GM10847 (cell line): ENCODE measurements around the gene SSH2.

Experiments
- POLR2A ChIP-seq: IDR thresholded peaks from 2 replicates; pipeline ENCODE4 v1.6.1; 2011; ENCODE audit not compliant: insufficient read length; ENCODE audit errors: extremely low read depth

Gene SSH2

DNA sequence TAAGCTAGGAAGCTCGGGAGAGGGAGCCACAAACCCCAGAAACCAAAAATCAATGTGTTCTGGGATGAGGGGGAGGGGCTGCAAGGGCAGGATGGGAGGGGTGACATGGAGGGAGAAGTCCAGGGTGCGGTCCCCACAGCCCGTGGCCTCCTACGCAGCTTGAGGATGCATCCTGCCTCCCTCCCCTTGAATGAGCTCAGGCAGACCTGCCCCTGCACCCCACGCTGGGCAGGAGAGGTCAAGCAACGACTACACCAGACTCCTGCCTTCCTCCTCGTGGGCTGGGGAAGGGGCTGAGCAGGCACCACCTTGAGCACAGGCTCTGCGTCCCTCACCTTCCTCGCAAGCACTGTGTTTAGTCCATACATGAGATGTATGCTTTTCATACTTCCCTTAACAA lies 333.2 kb downstream of the SSH2 start:
- no peak for TF ChIP-seq POLR2A

DNA sequence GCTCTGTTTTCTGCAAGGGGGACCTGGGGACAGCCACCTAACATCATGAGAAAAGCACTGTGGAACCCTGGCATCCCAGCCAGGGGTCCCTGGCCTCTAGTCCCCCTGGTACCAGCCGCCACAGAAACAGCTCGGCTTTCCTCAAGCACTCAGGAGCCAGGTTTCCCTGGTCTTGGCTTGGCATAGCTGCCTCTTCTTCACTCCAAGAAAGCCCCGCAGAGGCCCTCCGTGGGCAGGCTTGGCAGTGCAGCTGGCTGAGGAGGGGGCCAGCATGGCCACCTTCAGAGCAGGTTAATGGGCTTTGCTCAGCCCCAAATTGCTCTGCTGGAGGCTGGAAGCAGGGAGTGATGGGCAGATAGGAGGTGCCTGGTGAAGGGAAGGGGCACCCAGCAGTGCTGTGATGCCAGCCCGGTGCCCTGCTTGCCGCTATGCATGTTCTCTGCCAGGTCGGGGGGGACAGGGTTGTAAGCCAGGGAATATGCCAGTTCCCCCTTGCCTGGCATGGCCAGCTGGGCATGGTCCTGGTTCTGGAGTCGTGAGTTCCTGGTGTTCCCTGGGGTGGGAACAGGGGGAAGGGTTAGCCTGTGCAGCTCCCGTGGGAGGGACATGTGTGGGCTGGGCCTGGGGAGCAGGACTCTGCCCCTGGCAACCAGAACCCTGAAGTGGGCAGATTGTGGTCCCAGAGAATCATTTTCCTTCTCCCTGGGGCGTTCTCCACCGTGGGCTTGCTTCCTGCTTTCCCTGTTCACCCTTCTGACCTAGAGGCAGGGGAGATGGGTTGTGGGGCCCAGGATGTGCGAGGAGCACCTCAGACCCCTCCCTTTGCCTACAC lies 333.9 kb downstream of the SSH2 start:
- no peak for TF ChIP-seq POLR2A

DNA sequence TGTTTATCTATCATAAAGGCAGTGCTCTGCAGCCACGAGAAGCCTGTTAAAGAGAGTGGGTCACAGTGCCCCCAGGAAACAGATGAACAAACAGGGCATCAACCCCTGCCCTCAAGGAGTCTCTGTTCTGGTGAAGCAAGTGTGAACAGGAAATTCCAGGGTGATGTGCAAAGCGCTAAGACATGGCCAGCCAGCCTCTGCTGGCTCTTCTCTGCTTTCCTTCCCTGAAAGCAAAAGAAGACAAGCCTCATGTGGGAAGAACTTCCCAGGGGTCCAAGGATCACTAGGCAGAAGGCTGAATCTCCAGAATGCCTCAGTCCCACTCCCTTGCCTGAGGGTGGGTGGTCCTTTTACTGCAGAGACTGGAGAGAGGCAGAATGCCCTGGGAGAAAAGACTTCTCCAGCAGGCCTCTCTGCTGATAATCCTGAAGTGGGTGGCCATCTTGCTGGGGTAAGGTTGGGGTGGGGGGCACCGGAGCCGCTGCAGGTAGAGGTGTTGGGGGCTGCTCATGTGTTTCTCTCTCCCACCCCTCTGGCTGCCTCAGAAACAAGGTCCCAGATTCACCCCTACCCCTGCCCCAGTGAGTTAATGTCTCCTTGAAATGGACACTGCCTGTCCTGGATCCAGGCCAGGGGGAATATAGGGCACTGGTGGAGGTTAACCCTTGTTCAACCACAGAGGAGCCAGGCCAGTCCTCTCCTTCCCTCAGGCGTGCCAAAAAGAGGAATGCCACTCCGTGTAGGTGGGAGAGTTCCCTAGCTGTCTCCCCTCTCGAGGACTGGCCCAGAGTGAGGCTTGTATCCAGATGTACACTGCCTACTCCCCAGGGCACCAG lies 334.7 kb downstream of the SSH2 start:
- TF ChIP-seq POLR2A = no peak

DNA sequence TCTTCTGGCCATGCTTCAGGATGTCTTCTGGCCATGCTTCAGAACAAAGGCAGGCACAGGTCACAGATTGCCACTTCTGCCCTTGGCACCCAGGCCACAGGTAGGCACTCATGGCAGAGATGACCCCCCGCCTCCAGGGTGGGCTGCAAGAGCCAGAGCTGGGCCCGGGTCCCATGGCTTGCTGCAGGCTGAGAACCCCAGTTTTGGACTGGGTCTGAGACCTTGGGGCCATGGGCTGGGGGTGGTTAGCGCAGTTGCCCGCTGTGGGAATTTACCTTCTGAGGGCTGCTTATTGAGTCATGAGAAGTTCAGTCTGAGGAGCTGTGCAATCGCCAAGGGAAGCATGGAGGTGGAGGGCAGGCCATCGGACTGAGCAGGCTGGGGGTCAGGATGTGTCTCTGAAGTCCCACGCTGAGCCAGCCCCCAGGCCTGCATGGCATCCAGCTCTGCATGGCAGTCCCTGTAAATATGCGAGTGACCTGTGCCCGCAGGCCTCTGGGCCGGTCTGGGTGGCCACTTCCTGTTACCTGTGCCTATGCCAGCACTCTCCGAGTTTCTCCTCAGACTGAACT lies 335.4 kb downstream of the SSH2 start:
- no peak for TF ChIP-seq POLR2A

DNA sequence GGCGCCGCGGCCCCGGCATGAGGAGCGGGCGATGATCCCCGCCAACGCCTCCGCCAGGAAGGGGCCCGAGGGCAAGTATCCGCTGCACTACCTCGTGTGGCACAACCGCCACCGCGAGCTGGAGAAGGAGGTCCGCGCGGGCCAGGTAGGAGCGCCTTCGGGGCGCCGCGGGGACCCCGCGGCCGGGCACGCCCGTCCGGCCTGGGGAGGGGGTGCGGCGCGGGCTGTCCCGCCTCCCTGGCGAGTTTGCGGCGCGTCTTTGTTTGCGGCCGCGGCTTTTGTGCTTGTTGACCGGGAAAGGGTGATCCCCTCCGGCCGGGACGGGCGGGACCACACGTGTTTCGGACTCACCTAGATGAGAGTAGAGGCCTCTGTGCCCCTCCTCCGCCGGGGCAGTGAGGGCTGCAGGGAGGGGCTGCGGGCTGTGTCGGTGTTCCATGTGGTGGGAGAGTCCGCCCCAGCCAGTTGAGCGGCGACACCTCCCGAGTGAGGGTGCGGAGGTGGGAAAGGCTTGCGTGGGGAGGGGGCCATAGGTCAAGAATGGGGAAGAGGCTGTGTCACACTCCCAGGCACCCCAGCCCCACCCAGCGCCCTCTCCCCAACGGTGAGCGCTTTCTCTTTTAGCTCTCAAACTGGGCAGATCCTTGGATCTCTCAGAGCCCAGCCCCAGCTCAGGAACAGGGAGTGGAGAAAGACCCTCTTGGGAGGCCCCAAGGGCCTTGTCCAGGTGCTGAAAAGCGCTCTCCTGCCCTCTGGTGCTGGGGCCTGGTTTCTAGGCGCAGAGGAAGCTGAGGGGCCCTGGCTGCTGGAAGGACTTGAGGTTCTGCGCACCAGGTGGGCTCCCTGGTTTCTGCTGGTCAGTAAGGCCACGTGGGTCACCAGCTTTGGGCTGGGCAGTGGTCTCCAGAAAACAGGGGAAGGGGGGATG lies 336.2 kb downstream of the SSH2 start:
- TF ChIP-seq POLR2A = no peak

DNA sequence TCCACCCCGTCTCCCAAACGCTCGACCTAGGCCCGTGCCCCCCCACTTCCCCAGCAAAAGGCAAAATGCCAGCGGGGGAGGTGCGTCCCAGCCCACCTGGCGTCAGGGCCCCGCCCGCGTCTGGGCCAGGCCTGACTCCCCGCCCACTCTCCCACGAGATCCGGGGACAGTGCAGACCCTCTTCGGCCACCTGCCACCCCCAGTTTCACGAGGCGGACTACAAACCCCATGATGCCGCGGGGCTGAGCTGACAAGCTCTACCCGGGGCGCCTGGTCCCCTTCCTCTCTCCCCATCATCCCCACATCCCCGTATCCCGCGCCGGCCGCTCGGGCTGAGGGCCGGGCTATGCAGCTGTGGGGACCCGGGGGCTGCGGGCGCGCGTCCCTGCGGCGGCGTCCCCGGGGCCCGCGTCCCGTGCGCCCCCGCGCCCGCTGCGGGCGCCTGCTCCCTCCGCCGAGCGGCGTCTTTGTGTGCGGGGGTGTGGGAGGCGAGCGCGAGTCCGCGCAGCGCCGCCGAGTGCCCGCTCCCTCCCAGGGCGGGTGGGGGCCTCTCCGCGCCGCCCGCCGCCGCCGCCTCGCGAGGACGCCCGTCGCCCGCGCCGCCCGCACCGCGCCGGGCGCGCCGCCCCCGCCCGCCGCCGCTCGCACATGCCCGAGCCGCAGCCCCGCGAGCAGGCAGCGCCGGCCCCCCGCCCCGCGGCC lies 337.0 kb downstream of the SSH2 start, which contains the start of gene ANKRD13B:
Gene ANKRD13B (plus strand): TSS at position 283 of the 702 bp plus-strand sequence. CDS start 490 bp downstream, outside the sequence.
- TF ChIP-seq POLR2A = no peak

DNA sequence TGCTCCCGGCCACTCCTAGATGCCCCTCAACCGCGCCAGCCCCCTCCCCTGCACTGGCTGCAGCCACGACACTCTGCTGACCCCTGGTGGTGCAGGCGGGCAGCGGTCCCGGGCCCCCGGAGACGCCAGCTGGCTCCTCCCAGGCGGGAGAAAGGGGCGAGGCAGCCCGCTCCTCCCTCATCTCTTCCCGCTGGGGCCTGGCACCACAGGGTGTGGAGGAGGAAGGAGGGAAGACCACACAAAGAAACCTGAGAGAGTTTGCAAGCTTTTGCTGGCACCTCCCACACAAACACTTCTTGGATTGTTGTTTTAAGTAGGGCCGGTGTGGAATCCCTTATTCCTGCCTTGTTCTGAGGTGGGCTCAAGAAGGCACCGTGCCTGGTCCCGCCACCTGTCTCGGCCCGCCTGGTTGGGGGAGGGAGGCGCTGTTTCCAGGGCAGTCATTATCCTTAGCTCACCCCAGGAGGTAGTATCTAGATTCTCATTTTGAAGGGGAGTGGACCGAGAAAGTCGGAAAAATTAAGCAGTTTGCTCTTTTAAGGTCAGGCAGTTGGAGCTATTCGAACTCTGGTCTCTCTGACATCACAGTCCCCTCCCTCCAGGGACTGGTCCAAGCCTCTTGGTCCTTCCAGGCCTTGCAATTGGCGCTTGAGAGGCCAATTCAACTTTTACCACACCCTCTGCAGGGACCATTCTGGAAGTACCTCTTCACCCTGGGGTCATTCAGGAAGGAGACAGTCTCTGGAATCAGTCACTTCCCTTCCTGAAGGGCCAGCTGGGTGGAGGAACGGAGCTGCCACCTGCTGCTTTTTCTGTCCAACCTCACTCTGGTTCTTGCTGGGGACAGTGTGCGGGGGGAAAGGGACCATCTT lies 338.1 kb downstream of the SSH2 start:
- TF ChIP-seq POLR2A = no peak

DNA sequence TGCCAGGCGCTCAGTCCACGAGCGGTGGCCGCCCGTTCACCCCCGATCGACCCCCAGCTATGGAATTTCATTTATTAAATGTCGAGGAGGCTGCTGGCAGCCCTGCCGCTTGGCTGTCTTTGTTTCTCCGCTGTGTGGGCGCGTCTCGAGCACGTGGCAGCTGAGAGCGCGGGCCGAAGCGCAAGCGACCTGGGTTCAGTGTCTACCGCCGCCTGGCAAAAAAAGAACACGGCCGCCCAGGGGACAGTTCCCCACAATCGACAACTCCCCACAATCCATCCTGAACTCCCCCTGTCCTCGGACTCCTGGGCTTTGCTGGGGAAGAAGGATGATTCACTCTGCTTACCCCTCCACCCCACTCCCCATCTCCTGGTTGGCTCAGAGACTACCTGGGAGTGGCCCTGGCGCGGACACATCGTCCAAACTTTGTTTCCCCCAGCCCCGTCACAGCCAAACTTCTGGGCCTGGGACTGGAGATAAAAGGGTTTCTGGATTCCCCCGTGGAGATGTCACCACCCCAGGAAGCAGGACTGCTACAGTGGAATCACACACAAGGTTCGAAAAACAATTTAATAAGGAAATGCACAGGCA lies 338.8 kb downstream of the SSH2 start:
- no peak for TF ChIP-seq POLR2A

DNA sequence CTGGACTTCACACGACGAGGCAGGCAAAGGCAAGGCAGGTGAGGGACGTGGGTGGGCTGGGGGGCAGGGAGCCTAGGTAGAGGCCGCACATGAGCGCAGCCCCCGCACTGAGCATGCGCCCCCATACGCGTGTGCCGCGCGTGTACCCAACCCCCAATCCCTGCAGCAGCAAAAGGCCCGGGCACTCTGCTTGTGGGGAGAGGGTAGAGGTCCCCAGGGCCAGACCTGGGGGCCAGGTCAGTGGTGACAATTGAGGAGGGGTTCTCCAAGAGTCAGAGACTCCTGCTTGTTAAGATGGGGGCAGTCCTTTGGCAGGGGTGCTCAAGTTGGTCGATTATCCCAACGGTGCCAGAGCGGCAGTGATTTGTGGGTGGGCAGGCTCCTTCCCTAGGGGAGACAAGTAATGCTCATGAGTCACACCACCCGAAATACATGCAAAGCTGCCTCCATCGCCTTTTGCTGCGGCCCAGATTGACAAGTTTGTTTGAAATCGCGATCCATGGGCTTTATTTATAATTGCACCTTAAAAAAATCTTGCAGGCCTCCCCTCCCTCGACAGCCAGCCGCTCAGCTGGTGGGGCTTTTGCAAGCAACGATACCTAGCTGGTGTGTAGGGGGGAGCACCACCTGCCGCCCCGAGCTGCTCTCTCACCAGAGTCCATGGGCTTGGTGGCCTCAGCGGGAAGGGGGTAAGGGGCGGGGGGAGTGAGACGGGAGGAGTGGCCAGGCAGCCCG lies 339.4 kb downstream of the SSH2 start:
- no peak for TF ChIP-seq POLR2A

DNA sequence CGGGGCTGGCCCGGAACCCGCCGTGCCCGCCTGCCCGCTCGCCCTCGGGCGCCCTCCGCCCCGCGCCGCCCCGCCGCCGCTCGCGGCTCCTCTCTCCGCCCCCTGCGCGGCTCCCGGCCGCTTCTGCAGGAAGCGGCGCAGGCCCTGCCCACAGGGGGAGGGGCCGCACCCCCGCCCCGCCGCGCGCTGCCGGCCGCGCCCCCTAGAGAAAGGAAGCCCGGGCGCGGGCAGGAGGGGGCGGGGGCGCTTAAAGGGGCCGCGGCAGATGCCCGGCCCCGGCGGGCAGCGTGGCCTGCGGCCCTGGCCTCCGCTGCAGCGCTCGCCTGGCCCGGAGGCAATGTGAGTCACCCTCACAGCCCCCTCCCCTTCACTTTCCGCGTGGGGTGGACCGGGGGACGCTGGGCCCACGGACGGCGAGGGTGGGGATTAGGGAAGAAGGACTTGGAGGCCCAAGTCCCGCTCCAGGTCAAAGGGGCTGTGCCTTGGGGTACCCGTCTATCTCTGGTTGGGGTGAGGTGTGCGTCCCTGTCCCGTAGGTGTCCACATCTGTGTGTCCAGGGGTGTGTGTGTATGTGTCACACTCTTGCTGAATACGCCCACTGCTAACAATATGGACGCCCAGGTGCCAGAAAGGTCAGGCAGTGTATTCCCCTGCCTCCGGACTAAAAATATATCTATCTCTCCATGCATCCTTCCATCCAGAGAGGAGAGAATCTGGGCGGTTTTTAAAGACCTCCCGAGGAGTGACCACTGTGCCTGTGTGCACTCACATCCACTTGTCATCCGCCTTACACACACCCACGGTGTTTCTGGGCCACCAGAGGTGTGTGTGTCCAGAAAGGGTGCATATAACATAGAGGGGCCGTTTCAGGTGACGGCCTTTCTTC lies 340.3 kb downstream of the SSH2 start, which contains the start of gene GIT1:
Gene GIT1 (minus strand): TSS at position 125 of the 887 bp plus-strand sequence. CDS start 270 bp downstream, outside the sequence.
- TF ChIP-seq POLR2A = peak; percentile 53
